ENCODE measurements around the gene SNX7.

GRCh38 chr1:98791498-98791897 lies 130.0 kb downstream of the SNX7 start:
- TF ChIP-seq POLR2A (IDR thresholded peaks at IDR 0.05) = no peak
- TF ChIP-seq, protein P1, sequence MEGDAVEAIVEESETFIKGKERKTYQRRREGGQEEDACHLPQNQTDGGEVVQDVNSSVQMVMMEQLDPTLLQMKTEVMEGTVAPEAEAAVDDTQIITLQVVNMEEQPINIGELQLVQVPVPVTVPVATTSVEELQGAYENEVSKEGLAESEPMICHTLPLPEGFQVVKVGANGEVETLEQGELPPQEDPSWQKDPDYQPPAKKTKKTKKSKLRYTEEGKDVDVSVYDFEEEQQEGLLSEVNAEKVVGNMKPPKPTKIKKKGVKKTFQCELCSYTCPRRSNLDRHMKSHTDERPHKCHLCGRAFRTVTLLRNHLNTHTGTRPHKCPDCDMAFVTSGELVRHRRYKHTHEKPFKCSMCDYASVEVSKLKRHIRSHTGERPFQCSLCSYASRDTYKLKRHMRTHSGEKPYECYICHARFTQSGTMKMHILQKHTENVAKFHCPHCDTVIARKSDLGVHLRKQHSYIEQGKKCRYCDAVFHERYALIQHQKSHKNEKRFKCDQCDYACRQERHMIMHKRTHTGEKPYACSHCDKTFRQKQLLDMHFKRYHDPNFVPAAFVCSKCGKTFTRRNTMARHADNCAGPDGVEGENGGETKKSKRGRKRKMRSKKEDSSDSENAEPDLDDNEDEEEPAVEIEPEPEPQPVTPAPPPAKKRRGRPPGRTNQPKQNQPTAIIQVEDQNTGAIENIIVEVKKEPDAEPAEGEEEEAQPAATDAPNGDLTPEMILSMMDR (IDR thresholded peaks at IDR 0.05) = no peak
